Measurements from ENCODE around the gene TMPRSS13.

DNA sequence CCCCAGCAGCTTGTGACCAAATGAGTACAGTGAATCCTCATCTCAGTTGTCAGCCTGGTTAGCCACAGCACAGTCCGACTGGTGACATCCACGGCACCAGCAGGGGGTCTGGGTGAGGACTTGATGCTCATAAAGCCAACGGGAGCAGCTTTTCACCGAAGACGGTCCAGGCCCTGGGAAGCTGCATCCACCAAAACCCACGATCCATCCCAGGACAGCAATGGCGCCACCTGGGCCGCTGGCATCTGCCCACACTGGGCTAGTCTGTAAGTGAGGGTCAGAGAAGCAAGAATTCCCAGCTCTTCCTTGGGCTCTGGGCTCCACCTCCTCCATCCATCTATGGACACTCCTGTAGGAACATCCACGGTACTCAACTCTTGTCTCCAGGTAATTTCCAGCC lies 27.6 kb downstream of the TMPRSS13 start:
- TF ChIP-seq, protein P1, sequence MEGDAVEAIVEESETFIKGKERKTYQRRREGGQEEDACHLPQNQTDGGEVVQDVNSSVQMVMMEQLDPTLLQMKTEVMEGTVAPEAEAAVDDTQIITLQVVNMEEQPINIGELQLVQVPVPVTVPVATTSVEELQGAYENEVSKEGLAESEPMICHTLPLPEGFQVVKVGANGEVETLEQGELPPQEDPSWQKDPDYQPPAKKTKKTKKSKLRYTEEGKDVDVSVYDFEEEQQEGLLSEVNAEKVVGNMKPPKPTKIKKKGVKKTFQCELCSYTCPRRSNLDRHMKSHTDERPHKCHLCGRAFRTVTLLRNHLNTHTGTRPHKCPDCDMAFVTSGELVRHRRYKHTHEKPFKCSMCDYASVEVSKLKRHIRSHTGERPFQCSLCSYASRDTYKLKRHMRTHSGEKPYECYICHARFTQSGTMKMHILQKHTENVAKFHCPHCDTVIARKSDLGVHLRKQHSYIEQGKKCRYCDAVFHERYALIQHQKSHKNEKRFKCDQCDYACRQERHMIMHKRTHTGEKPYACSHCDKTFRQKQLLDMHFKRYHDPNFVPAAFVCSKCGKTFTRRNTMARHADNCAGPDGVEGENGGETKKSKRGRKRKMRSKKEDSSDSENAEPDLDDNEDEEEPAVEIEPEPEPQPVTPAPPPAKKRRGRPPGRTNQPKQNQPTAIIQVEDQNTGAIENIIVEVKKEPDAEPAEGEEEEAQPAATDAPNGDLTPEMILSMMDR (IDR thresholded peaks at IDR 0.05 in 8 of 11, conservative IDR thresholded peaks at IDR 0.05 in 3 of 11): no peak
- TF ChIP-seq POLR2A (IDR thresholded peaks at IDR 0.05): no peak

All from spleen (tissue), 7 donors.